Stimulated activated CD4-positive, alpha-beta T cell treated with anti-CD3 and anti-CD28 coated beads, Interleukin-1b, Interleukin-23, amount 100 ng/mL, for 4 hours (primary cell): ENCODE results near the gene ZSCAN26.

Source experiments
- DNase-seq, 2 donors: peaks; one replicate each; pipeline ENCODE4 v3.0.0-alpha.2; 2020; ENCODE audit warnings: low read depth in 2 of 2

The ZSCAN26 gene

DNA sequence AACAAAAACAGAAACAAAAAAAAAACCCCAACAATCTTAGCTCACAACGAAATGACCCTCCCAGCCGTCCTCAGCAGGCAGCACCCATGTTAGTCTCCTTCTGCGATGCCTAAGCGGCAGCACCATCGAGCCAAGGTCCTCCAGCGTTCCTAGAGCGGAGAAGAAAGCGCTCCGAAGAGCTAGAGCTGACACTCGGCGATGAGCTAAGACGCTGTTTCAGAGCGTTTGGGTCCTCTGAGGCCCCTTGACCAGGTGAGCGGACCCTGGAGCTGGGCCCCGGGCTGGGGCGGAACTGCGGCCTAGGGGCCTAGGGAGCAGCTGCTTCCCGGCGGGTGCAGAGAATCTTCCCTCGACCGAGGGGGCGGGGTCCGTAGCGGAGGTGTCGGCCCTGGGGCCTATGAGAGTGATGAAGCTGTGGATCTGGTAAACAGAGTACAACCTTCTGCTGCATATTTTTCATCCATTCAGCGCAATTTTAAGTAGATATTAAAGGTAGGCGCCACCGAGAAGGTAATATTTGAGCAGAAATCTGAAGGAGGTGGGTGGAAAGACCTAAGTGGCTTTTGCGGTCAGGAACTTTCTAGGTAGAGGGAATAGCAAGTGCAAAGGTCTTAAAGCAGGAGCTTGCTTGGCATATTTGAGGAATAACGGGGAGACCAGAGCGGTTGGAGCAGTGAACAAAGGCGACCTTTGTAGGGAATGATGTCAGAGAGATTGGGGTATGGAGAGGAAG lies at the start of gene ZSCAN26:
Gene ZSCAN26, plus strand, starts transcription at position 182 of the 733 bp plus-strand sequence. CDS start 4,777 bp downstream, outside the sequence.
- DNase-seq, result peak; percentile 78 to 84

DNA sequence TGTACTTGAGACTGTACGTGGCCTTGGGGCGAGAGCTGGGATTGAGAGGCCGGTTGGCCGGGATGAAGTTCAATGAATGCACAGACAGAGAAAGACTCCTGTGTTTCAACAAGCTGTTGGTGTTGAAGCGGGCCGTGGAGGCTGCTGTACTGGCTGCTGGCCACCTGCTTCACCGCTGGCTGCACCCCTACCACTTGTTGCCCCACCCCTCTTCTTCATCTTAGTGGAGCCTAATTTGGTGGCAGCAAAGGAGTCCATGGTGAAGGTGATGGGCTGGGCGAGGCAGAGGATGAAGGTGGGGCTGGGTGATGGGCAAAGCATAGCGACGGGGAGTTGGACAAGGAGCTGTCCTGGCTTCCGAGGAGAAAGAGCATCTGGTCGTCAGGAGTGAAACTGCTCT lies 49.1 kb upstream of the ZSCAN26 start:
- no peak for DNase-seq

DNA sequence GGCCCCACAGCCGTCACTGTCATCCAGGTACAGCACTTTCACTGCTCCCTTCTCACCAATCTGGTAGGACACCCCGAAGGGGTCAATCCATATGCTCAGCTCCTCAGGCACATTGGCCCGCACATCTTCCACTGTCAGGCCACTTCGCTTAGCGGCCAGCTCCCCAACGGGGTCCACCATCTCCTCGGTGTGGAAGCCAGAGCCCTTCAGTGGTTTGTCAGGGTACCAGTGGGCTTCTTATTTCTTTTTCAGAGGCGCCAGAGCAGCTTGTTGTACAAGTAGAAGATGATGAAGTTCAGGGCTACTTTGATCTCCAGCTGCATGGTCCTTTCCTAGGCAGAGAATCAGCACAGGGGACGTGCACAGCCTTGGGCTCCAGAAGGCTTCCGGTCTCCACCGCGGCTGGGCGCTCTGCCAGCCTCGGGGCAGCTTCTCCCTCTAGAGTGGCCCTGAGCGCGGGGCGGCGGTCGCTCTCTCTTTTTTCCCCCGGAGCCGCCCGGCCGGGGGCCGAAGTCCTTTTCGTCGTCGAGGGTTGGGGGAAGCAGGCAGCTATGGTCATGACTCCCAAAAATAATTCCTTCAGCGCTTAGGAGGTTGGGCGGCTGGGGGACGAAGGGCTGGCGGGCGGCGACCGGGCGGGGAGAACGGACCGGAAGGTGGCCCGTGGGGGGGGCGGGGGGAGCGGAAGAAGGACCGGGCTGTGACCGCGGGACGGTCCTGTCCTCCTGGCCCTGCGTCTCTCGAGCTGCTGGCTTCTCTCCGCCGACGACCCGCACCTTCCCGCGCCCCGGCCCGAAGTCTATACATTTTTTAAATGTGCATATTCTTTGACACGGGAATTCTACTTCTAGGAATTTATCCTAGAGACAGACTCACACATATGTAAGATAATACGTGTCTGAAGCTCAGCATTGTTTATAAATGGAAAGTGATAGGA lies 48.4 kb upstream of the ZSCAN26 start:
- peak in 1 of 2 donors; percentile 25 for DNase-seq

DNA sequence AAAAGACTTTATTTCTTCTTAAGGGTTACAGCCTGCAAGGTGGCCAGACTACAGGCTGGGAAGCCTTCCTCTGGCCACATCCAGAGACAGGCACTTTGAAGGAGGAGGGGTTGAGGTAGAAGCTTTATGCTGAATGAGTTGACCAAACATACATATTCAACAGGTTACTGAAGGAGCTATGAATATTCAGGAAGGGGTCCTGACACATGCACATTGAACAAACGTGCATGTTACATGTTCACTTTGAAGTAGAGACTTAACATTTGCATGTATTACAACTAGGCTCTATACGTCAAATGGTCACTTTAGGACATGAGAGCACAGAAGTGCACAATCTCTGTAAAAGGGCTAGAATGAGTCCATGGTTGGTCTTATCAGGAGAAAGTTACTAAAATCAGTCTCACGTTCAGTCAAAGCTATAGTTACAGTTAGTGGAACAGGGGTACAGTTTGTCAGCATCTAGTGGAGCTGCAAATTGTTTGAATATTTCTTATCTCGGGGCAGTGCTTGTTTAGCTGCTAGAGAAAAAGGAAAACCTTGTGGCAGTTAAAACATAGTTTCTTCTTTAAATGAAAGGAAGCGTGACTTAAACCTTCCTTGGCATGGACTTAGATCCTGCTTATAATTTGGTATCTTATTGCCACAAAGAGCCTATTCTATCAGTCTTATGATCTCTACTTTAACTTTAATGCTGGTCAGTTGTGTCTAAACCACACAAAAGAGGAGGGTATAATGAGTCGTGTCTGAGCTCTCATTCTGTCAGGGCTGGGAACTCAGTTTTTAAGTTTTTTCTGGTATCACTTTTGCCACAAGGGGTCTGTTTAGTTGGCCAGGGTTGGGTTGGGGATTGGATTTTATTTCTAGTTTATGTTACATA lies 46.4 kb upstream of the ZSCAN26 start:
- DNase-seq, result no peak

DNA sequence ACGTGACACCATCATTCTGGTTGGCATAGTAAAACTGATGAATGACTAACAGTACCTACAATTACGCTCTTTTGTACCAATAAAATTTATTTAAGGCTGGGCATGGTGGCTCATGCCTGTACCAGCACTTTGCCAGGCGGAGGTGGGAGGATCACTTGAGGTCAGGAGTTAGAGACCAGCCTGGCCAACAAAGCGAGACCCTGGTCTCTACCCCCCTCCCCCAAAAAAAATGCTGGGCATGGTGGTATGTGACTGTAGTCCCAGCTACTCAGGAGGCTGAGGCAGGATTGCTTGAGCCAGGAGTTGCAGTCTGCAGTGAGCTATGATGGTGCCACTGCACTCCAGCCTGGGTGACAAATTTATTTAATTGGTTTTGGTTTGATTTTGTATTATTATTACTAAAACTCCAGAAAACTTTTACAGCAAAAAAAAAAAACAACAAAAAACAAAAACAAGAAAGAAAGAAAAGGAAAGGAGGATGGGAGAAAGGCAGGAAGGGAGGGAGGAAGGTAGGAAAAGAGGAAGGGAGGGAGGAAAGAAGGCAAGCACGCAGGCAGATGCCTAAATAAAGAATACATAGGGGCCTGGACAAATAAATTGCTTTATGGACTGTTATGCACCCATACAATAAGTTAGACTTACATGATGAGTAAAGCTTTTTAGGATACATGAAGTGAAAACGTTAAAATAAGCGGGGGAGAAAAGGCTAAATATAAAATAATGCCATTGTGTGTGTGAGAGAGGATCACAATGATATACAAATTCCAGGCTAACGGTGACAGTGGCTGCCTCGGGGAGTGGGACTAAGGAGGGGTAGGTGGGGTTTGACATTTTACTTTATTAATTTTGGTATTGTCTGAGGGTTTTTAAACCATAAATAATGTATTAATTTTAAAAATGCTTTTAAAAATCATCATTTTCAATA lies 42.5 kb upstream of the ZSCAN26 start:
- no peak for DNase-seq

DNA sequence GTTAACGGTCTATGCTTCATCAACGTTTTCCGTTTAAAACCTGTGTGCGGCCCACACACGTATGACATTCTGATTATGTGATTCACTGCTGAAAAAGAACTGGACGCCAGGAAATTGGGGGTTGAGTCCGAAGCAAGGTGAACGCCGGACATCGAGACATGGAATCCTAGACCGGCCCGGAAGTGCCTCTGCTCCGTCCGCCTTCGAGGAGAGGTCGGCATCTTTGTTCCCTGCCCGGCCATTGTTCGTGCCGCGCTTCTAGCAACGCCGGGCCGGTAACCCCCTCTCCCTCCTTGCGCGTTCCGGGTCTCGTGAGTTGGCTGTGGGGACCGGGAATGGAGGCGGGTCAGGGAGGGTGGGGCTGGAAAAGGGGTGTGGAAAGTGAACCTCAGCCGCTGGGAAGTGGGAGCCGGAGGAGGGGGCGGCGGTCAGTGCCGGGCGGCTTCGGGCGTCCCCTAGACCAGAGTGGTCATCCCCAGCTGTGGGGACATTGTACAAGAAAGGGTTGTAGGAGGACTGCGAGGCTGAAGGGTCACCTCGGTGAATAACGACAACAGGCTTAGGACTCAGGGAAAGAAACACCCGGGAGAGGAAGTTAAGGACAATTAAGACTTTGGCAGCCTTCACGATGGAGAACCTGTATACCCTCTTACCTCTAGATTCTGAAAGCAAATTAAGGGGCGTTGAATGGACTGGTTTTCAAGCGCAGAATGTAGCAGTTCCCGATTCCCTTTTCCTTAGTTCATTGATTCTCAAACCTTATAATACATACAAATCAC lies 41.7 kb upstream of the ZSCAN26 start, which contains the start of gene ZSCAN9:
Gene ZSCAN9, plus strand, starts transcription at position 220 of the 779 bp plus-strand sequence. CDS start 1,810 bp downstream, outside the sequence.
- DNase-seq, result peak in 1 of 2 donors; percentile 32

DNA sequence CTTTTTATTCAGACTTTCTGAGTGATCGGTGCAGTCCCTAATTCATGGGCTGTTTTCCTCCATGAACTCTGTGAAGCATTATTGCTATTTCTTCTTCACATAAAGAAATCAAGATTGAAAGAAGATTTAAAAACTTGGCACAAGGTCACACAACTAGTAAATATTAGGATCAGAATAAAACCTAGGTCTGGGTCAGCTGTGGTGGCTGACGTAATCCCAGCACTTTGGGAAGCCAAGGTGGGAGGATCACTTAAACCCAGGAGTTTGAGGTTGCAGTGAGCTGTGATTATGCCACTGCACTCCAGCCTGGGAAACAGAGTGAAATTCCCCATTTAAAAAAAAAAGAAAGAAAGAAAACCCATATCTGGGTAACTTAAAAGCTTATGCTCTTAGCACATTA lies 40.5 kb upstream of the ZSCAN26 start:
- no peak for DNase-seq

DNA sequence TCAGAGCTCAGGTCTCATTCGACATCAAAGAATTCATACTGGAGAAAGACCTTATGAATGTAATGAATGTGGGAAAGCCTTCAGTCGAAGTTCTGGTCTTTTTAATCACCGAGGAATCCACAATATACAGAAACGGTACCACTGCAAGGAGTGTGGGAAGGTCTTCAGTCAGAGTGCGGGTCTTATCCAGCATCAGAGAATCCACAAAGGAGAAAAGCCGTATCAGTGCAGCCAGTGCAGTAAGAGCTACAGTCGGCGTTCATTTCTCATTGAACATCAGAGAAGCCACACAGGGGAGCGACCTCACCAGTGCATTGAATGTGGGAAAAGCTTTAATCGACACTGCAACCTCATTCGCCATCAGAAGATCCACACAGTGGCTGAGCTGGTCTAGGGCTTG lies 34.2 kb upstream of the ZSCAN26 start:
- DNase-seq, result no peak

DNA sequence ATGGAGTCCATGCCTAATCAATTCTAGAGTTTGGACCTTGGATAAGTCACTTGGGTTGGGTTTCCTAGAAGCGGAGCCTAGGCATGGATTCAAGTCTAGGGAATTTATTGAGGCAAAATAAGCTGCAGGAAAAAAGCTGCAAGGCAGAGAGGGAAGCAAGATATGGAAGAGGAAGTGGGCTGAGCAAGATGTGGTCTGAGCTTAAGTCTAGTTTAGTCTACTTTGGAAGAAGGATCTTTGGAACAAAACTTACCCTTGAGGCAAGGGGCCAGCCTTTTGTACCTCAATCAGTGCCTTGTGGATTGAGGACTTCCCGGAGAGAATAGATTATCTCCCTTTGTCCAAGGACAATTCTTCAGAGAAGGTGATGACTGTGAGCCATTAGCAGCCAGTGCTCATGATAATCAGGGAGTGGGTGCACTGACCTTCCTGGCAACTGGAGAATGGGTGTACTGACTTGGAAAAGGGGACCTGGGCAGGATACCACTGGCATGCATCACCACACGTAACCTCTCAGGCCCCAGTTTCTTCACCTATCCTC lies 31.0 kb upstream of the ZSCAN26 start:
- no peak for DNase-seq

DNA sequence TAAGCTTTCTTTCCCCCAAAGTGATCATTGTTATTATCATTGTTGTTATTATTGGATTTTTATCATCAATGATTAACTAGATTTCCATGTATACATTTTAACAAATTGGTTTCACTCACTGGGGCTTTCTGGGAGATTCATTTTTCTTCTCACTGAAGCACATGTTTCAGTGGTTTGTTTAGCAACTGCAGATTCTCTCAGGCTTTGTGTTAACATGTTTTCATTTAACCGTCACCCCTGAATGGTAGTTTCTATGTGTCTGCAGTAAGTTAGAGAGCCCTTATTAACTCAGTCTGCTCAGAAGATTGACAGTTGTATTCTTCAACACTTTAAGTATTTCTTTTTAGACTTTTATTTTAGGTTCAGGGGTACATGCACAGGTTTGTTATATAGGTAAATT lies 27.3 kb upstream of the ZSCAN26 start:
- no peak for DNase-seq

DNA sequence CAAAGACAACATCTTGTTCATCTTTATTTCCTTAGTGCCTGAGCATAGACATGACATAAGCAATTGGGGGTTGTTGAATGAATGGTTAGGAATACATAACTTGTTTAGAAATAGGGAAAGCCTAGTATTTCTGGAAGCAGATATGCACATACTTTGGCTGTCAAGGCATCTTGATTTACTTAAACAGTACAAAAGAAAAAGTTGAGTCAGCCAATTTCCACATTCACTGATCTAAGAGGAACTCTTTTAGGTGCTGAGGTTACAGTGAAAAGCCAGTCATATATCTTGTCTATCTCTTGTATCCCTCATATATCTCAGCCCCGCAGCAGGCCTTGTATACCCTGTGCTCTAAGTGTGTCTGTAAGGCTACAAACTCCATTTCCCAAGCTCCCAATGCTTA lies 26.5 kb upstream of the ZSCAN26 start:
- DNase-seq, result no peak

DNA sequence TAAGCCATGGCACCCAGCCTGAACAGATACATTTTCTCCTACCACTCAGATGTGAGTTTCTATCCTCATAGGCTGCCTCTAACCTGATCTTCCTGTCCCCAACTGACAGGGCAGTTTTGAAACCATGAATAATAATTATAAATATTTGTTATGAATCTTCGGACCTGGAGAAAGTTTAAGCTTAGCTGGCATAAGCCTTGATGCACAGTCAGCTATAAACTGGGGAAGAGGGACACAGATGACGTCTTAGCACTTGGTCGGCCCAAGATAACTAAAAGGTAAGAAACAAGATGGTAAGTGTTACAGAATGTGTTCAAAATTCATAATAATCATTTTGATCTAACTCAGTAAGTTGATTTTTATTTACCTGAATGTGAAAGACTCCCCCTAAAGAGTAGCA lies 23.0 kb upstream of the ZSCAN26 start:
- no peak for DNase-seq

DNA sequence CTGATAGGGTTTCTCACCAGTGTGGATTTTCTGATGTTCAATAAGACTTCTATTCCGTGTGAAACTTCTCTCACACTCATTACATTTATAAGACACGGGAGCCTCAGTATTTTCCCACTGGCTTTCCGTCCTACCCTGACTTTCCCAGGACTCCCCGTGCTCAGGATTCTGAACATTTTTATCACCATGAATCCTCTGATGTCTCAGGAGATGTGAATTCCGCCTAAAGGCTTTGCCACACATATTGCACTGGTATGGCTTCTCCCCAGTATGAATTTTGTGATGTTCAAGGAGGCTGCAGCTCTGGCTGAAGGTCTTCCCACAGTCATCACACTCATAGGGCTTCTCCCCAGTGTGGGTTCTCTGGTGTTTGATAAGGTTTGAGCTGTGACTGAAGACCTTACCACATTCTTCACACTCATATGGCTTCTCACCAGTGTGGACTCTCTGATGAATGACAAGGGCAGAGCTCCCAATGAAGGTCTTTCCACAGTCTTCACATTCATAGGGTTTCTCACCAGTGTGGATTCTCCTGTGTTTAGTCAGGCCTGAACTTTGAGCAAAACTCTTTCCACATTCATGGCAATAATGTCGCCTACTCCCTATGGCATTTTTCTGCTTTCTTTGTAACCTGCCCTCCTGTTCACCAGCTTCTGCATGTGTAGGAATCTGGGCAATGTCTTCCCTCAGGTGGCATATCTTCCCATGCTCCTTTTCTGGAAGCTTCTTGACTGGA lies 21.6 kb upstream of the ZSCAN26 start:
- no peak for DNase-seq

DNA sequence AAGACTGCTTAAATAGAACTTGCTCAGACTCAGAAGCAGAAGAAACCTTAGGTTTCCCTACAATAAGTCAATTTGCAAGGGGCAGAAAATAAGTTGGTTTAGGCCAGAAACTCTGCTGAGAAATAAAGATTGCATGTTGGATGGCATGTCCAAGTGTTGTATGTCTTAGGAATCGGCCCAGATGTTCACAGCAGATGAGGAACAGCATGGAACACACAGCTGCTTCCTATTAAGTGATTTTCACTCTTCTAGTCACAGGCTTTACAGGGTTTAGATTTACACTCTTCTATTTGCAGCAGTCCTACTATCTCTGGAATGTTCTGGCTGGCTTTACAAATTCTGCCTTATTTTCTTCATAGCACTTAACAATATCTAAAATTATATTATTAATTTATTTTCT lies 18.0 kb upstream of the ZSCAN26 start:
- DNase-seq, result no peak

DNA sequence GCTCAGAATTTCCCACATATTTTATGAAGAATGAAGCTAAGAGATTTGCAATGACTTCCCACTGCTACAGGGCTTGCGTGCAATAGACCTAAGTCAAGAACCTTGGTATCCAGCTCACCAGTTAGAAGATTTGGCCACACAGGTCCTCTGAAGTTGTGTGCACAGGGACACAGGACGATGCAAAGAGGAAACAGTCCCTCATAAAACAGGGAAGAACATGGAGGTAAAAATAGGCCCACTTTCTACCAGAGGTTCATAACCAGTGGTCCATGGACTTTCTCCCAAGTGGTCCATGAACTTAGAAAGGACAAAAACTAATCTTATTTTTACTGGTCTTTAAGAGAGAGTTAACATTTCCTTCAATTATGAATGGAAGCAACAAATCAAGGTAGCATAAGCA lies 16.2 kb upstream of the ZSCAN26 start:
- no peak for DNase-seq

DNA sequence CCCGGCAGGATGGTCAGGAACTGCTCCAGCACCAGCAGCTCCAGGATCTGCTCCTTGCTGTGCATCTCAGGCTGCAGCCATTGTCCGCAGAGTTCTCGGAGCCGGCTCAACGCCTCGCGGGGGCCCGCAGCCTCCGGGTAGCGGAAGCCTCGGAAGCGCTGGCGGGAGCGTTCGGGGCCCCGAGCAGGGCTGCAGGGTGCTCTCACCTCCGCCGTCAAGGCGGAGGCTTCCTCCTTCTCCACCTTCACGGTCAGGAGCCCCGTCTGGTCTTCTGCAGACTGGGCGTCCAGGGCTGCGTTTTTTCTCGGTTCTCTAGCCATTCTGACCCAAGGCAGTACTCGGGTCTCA lies 15.3 kb upstream of the ZSCAN26 start:
- DNase-seq, result peak in 1 of 2 donors; percentile 8

DNA sequence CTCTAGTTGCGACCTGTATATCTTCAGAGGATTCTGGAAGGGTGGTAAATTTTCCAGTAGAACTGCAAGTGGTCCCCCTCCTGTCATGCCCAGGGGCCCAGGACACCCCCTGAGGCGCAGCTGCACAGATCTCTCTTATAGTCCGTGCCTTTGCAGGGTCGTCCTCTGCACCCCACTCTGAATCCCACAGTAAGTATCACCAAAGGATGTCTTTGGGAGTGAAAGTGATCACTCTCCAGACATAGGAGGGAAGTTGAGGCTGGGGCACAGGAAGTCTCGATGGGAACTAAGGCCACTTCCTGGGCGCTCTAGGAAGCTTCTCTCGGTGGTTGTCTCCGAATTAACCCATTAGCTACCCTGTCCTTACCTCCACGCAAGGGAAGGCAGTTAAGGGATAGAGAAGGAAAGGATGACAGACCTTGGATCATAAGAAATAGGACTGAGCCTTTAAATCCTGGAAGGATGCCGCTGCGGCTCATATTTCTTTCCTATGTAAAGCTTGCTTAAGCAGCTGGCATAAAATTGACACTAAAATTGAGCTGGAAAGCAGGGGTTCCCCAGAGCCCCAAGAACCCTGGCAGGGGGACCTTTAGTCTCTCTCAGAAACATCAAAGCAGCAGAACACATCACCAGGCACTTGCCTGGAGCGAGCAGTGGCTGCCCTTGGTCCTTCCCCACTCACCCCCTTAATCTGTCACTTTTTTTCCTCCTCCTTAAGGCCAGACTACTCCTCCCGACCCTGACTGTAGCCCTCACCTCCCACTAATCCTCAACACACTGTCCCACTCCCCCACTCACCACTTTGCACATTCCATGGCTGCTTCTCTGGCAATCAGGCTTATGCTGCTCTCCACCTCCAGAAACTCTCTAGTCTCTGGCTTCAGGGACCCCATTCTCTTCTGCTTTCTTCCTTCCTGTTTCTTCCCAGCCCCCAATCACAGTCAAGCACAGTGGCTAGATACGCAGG lies 14.7 kb upstream of the ZSCAN26 start, which contains the start of gene ZKSCAN4:
Gene ZKSCAN4, minus strand, starts transcription at position 261 of the 967 bp plus-strand sequence. CDS start 289 bp downstream, outside the sequence.
- peak; percentile 63 to 81 for DNase-seq

DNA sequence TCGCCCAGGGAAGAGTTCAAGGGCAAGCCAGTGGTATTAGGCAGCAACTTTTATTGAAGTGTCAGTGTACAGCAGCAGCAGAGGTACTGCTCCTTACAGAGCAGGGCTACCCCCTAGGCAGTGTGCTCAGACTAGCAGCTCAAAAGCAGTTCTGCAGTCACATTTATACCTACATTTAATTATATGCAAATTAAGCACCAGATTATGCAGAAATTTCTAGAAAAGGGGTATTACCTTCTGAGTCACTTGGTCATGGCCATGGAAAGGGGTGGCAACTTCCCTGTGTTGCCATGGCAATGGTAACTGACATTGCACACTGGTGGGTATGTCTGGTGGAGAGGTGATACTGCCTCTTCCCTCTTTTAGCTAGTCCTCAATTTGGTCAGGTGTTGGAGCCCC lies 12.8 kb upstream of the ZSCAN26 start:
- DNase-seq, result no peak
